Thyroid gland (tissue), 4 donors: Measurements from ENCODE around the gene CA7.

ENCODE experiments used
- POLR2A ChIP-seq, 2 donors: fragments of 450-650 bp; IDR thresholded peaks; one replicate each; pipeline ENCODE4 v1.6.1; 2017; ENCODE audit warnings: antibody characterized with exemption in 2 of 2, mild to moderate bottlenecking in 2 of 2, moderate library complexity in 1 of 2
- TF ChIP-seq, protein P1 (sequence below), 6 experiments: fragments of 200-600 bp in 3 of 6; fragments of 450-650 bp in 3 of 6; sonication (generic) in 3 of 6; IDR thresholded peaks; one replicate each; pipeline ENCODE4 v1.5.1; 2016 to 2019; ENCODE audit warnings: antibody characterized with exemption in 6 of 6, mild to moderate bottlenecking in 2 of 6, inconsistent platforms in 1 of 6, moderate library complexity in 1 of 6

DNA sequence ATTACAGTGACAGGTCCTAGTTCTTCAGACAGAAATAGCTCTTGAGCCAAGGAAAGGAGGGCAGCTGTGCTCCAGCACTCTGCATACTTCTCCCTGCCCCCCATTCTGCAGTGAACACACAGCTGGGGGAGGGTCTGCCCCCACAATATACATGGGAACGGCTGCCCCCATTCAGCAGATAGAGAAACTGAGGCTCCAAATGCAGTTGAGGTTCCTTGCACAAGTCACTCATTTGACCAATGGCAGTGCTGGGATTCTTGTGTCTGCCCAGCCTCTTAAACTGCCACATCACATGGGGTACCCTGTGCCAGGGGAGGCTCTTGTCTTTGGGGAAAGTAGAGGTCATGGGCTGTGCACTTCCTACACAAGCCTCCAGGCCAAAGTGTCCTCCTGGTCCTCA, 25.2 kb downstream of the CA7 start:
- TF ChIP-seq, protein P1, sequence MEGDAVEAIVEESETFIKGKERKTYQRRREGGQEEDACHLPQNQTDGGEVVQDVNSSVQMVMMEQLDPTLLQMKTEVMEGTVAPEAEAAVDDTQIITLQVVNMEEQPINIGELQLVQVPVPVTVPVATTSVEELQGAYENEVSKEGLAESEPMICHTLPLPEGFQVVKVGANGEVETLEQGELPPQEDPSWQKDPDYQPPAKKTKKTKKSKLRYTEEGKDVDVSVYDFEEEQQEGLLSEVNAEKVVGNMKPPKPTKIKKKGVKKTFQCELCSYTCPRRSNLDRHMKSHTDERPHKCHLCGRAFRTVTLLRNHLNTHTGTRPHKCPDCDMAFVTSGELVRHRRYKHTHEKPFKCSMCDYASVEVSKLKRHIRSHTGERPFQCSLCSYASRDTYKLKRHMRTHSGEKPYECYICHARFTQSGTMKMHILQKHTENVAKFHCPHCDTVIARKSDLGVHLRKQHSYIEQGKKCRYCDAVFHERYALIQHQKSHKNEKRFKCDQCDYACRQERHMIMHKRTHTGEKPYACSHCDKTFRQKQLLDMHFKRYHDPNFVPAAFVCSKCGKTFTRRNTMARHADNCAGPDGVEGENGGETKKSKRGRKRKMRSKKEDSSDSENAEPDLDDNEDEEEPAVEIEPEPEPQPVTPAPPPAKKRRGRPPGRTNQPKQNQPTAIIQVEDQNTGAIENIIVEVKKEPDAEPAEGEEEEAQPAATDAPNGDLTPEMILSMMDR (IDR thresholded peaks at IDR 0.05), result no peak
- no peak for TF ChIP-seq POLR2A (IDR thresholded peaks at IDR 0.05)
